HG03196 (cell line): ENCODE results near the gene MICALL1.
"Not testable (repeated sequence)": the region's sequence is repeated elsewhere in the genome, so short reads cannot be mapped to it uniquely, and the experiment has no call there.

ENCODE experiments used
- ATAC-seq: cut with Tn5 transposase; IDR thresholded peaks from one replicate; pipeline ENCODE4 v1.9.1; 2021; ENCODE audit not compliant: unreplicated experiment

The MICALL1 gene

DNA sequence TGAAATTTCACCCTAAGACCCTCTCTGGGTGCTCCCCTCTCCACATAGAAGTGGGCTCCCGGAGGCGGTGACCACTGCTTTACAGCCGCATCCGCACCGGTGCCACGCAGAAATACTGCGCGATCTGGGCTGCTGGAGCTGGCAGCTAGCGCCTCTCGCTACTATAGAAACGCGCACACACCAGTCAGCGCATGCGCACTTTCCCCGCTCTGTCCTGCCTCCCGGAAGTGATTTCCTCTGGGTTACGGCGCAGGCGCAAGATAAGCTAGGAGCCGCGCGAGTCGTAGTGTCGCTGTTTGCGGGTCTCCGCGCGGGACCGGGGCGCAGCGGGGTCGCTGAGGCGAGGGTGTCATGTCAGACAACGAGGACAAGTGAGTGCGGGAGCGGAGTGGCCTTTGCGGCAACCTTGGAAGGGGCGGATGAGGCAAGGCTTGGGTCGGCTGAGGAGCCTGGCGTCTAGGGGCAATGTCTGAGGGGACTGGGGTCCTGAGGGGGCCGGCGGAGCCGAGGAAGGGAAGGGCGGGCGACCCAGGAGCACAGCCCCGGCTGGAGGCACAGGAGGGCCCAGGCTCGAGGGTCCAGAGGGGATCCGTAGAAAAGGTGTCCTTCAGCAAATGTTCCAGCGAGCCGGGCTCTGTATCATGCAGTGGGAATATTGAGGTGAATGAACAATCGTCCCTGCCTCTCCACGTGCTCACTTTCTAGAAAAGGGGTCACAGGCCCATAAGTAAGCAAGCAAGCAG, 47.5 kb downstream of the MICALL1 start, which contains the start of the genes C22orf23 and POLR2F:
C22orf23 (minus strand) TSS at position 165 of the 743 bp plus-strand sequence. CDS start 452 bp downstream, outside the sequence.
POLR2F (plus strand) TSS at position 263 of the 743 bp plus-strand sequence; CDS start at position 352, 89 bp downstream.
- peak; percentile 72 for ATAC-seq

DNA sequence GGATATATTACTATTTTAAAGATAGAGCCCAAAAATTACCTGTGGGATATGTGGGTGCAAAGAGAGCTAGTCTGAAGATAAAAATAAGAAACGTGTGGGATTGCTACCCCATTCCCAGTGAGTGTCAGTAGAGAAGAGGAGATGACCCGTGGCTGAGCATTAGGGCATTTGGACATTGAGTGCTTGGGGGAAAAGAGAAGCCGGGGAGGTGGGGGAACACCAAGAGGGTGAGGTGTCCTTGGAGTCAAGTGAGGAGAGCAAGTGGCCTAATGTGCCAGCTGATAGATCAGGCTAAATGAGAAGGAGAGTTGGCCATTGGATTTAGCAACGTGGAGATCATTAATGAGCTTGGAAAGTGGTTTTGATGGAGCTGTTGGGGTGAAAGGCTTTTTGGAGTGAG, 48.6 kb downstream of the MICALL1 start:
- ATAC-seq, result no peak

DNA sequence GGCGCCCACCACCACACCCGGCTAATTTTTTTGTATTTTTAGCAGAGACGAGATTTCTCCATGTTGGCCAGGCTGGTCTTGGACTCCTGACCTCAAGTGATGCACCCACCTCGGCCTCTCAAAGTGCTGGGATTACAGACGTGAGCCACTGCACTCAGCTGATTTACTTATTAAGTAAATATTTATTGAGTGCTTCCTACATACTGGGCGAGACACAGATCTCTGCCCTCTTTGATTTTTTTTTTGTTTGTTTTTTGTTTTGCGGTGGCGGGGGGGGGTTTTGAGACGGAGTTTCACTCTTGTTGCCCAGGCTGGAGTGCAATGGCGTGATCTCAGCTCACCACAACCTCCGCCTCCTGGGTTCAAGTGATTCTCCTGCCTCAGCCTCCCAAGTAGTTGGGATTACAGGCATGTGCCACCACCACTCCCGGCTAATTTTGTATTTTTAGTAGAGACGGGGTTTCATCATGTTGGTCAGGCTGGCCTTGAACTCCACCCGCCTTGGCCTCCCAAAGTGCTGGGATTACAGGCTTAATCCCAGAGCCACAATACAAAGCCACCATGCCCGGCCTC, 49.8 kb downstream of the MICALL1 start:
- not testable (repeated sequence) for ATAC-seq

DNA sequence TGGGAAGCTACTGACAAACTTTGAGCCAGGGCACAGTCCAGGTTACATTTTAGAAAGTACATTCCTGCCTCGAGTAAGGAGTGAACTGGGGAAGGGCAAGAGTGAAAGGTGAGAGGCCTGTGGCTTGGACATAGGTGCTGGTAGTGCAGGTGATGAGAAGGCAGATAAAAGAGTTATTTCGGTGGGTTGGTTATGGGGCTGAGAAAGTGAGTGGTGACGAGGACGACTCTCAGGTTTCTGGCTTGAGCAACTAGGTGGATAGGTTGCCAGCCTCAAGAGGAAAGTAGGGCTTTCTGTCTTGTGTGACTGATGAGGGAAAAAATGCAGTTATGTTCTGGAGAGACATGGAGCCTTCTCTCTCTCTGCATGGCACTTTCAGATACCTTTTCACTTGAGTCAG, 51.1 kb downstream of the MICALL1 start:
- no peak for ATAC-seq

DNA sequence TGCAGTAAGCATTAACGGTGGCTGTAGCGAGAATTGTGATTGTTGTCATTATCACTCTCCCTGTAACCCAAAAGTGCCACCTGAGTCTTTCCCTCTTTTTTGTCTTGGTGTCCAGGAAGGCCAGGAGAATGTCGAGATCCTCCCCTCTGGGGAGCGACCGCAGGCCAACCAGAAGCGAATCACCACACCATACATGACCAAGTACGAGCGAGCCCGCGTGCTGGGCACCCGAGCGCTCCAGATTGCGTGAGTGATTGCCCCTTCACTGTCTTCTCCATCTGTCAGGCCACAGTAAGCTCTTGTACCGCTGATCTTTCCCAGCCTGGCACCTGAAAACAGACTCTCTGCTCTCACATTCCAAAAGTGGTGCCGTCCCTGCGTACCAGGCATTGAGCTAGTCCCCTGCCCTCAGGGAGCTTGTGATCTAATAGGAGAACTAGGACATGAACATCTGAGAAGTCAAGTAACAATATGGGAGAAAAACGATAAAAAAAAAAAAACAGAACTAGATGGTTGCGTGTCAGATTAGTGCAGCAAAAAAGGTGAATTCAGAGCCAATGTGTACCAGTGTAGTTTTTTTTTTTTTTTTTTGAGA, 53.2 kb downstream of the MICALL1 start:
- no peak for ATAC-seq

DNA sequence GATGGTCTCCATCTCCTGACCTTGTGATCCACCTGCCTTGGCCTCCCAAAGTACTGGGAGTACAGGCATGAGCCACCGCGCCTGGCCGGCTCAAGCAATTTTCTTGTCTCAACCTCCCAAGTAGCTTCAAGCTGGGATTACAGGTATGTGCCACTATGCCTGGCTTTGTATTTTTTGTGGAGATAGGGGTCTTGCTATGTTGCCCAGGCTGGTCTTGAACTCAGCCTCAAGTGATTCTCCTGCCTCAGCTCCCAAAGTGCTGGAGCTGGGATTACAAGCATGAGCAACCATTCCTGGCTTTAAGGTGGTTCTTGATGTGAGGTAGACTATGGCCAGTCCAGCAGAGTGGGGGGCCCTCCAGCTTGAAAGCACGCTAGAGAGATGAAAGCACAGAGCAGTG, 55.0 kb downstream of the MICALL1 start:
- no peak for ATAC-seq

DNA sequence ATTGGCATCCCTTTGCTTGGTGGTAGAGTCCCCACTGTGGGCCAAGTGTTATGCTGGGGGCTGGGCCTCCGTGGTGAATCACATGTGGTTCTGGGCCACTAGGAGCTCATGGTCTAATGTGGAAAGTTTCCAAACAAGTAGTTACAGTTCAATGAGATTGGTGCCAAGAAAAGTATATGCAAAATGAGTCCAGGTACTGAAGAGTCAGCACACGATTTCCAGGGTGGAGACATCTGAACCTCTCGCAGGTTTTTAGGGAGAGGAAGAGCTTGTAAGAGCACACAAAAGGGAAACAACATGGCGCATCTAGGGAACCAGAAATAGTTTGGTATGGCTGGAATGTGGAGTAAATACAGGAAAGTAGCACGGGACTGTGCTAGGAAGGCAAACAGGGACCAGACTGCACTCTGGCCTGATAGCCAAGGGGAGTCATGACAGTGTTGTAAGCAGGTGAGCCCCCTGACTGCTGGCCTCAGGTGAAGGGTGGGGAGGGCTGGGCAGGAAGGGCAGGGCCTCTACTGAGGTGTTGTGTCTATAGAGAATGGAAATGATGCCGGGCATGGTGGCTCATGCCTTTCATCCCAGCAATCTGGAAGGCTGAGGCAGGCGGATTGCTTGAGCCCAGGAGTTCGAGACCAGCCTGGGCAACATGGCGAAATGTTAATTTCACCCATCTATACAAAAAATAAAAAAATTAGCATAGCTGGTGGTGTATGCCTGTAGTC, 60.0 kb downstream of the MICALL1 start:
- ATAC-seq, result no peak

DNA sequence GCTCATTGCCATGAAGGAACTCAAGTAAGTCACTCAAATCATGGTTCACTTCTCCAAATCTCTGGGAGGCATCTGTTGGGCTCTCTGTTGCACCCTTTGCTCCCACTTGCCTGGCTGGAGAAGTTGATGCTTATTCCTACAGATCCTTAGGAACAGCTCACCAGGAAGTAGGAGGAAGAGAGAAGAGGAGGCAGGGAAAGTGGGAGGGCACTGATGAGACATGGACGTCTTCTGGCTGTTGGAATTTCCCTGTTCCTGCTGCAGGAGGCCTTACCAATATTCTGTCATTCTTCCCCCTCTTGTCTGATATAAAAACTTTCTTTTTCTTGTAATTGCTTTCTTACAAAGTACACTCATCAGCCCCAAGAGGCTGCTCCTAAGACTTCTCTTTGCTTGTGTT, 61.0 kb downstream of the MICALL1 start:
- ATAC-seq, result no peak

DNA sequence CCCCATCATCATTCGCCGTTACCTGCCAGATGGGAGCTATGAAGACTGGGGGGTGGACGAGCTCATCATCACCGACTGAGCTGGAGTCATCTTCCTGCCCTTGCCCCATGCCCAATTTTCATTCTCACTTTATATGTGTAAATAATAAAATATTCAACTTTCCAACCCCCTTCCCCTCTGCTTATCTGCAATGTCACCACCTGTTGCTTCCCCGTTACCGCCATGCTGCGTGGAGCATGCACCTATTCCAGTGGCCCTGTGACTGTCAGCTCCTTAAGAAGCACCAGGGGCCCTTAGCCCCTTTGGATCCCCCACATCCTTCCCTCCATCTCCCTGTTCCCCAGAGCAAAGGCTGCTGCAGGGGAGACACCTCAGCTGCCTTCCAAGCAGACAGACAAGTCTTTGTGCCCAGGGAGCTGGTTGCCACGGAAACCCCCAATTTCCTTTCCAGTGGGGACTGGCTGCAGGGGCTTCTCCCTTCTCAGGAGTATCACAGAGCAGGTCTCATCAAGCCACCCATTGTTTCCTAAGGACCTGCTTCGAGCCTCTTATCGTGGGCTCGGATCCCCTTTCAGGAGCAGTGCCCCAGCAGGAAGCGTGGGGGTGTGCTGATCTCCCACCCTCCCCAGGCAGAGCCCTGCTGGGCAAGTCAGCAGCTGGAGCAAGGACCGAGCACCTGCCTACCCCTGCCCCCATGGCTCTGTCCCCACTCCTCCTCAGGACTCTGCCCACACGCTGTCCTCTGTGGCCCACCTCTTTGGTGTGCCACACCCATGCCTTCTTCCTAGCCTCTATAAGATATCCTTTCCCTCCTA, 61.7 kb downstream of the MICALL1 start:
- no peak for ATAC-seq

DNA sequence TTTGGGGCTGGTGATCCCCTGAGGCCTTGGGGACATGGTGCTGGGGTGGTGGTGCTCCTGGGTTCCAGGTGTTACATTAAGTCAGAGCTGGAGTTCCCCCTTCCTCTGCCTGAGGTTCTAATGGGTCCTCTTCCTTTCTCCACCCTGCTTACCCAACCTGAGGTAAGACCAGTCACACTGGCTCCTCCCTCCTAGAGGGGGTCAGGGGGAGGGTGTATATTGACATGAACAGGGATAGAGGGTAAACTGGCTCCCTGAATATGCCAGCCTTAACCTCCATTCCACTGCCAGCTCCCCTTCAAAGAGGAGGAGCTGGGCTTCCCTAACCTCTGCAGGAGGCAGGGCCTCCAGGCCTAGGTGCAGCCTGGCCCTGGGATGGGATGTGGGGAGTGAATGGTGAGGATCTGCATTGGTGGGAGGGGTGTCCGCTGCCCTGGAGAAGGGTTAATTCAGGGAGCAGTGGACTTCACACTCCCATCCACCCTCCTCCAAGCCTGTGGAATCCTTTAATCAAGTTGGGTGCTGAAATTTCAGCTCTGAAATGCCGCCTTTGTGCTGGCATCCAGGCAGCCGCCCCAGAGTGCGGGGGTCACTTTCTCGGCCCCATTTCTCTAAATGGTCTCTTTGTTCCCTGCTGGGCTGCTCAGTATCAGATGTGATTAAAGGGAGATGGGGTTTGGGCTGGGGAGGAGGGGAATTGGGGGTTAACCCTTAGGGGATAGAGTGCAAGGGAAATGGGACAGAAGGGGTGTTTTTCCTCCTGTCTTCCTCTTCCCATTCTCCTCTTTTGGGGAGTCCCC, 62.6 kb downstream of the MICALL1 start:
- no peak for ATAC-seq

DNA sequence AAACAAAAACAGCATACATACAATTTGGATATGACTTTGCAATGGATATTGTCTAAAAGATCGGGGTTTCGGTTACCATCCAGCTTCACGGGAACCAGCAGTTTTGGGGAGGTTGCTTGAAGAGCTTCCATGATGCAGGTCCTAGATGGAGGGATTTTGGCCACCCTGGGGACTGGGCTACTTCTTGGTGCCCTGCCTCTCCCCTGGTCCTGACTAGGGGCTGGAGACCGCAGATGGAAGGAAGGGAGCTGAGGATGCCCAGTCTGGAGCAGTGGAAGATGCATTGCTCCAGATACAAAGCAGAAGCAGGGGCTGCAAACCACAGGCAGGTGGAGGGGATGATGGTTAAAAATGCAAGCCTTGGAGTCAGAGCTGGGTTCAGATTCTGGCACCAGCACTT, 64.8 kb downstream of the MICALL1 start:
- no peak for ATAC-seq

DNA sequence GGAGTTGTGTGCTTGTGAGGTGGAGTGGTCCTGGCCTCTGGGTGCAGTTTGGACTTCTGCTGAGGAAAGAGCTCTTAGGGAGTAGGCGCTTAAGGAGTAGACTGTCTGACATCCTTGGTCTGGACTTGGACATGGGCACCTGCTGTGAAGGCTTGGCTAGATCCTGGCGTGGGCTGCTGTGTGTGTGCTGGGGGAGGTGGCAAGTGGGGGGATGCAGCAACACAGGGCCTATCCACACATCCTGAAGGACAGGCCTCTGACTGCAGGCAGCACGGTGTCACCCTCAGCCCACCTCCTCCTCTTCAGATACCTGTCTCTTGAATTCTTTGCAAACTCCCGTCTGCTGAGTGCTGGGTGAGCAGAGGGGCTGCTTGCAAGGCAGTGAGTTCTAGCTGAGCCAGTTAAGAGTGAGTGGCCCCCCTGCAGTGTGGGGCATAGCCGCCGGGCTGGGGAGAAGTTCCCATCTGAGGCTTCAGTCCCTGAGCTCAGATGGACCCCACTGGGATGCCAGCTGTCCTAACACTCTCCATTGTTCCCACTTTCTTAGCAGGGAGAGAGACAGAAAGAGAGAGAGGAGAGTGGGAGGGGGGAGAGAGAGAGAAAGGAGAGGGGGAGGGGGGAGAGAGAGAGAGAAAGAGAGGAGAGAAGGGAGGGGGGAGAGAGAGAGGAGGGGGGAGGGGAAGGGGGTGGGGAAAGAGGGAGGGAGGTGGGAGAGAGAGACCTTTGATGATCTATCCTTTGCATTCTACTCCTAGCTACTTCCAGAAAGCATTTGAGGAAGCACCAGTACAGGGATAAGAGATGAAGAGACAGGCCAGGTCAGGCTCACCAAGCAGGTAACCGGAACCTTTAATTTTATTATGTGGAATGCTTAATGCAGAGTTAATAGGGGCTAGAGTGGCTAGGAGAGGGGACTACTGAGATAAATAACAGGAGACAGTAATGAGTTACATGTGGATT, 65.7 kb downstream of the MICALL1 start:
- ATAC-seq, result no peak

DNA sequence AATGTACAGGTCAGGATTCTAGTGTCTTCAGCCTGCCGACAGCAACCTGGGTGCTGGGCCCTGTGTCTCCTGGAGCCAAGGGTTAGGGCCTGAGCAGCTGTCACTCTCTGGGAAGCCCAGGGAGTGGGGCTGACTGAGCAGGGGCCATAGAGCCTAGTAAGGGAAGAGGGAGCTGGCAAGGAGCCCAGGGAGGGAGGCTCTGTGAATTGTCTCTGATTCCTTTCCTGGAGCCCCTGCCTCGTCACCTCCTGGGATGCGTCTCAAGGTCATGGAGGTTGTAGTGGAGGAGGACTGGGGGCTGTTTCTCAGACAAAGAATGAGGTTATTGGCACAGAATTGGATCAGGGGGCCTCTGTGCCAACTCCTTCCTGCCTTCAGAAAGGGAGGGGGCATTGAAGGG, 66.4 kb downstream of the MICALL1 start:
- no peak for ATAC-seq

DNA sequence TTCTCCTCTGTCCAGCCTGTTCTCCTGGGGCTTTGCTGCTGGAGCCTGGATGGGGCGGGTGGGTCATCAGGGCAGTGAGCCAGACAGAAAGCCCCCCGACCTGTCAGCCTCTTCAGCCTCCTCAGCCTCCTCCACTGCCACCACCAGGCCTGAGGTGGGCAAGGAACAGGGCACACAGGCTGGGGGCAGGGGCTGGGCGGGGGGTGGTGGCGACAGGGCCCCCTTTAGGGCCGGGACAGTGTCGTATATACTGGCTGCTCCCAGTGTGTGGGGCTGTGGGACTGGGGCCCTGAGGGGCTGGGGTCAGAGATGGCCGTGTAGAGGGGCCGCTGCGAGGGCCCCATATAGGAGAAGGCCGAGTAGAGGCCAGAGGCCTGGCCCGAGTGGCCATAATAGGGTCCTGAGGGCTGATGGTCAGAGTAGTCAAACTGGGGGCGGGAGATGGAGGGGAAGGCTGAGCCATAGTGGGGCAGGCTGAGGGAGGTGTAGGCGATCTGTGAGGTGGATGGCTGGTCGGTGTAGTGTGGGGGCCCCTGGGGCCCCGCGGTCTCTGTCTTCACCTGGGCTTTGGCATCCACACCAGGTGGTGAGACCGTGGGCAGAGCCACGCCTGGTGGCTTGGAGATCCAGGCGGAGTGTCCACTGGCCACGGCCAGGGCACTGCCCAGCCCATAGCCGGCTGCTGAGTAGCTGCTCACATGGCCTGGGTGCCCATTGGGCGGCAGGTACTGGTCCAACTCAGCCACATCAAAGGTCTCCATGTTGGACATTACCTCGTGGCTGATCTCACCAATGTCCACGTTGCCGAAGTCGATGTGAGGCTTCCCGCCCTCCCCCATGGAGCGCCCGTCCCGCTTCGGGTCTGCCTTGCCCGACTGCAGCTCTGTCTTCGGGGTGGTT, 67.4 kb downstream of the MICALL1 start:
- ATAC-seq, result no peak

DNA sequence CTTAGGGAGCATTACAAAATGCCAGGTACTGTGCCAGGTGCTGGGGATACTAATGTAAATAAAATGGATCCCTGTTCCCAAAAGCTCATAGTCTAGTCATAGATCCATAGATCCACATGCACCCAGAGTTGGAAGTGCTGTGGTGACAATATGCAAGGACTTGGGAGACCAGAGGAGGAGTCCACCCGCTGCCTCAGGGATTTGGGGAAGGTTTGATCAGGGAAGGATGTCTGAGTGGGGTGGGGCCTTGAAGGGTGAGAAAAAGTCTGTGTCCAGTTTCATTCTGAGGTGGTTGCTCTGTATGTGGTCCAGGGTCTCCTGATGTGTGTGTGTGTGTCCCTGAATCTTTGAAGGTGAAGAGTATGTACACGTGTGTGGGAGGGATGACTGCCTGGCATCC, 69.1 kb downstream of the MICALL1 start:
- ATAC-seq, result no peak

DNA sequence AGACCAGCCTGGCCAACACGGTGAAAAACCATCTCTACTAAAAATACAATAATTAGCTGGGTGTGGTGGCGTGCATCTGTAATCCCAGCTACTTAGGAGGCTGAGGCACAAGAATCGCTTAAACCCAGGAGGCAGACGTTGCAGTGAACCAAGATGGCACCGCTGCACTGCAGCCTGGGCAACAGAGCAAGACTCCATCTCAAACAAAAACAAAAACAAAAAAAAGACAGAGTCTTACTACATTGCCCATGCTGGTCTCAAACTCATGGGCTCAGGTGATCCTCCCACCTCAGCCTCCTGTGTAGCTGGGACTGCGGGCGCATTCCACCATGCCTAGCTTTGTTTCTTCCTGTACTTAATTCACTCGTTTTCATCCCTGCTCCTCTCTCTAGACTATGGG, 69.9 kb downstream of the MICALL1 start:
- ATAC-seq, result not testable (repeated sequence)

DNA sequence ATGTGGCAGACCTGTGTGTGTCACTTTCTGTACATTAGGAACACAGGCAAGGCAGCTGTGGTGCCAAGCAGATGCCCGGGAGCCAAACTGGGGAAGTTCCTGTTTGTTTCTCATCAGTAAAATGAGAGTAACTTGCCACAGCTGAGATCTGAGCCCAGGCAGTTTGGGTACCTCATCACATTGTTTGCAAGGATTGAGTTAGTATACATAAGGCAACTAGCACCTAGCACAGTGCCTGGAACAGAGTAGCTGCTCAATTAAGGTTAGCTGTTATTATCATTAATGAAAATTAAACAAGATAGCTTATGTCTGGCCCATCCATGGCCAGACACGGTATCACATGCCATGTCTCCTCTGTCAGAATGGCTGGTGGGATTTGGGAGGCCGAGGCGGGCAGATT, 70.5 kb downstream of the MICALL1 start:
- ATAC-seq, result no peak

DNA sequence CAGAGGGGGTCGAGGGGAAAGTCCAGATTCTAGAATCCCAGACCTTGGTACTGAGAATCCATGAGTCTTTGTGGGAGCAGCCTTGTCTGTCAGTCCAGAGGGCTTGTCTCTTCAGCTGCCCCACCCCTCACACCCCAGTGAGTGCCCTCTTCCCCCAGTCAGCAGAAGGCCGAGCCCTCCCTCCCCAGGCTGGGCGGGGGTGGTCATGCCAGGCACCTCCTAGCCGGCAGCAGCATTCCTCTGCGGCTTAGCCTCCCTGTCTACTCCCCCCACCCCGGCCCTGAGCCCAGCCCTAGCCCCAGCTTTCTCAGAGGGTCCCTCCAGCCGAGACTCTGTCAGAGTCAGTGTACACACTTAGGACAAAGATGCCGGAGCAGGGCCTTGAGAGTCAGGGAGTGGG, 73.7 kb downstream of the MICALL1 start:
- ATAC-seq, result no peak
